CD4-positive, alpha-beta memory T cell (primary cell): Measurements from ENCODE around the gene SPANXA2. TPM values are rescaled to one million over a fixed set of nuclear protein-coding genes. Genes with fewer than 3 reads are reported as not detected.

Experiments
- polyA plus RNA-seq, 2 donors: library from polyadenylated mRNA; unstranded; fragments of 300-500 nt; fragmentation: Illumina TruSeq; gene quantifications; one replicate each; pipeline ENCODE4 v1.2.3, GENCODE V29; 2021
- total RNA-seq, 2 experiments: library from RNA; stranded (reverse); gene quantifications; one replicate each; pipeline ENCODE4 v1.2.3, GENCODE V29; 2021

Gene SPANXA2
- total and polyA plus RNA-seq, 4 experiments from 2014 or later, result not detected

Other genes with a start within 250 kb of the SPANXA2 start
- not detected for gene SPANXA1, start 5.0 kb upstream of the SPANXA2 start, total RNA-seq
- not detected for gene SPANXA1, start 5.0 kb upstream of the SPANXA2 start, polyA plus RNA-seq
- gene SPANXD, start 109.0 kb downstream of the SPANXA2 start, total RNA-seq, result not detected
- not detected for gene SPANXD, start 109.0 kb downstream of the SPANXA2 start, polyA plus RNA-seq
- not detected for gene MAGEC3, start 248.6 kb downstream of the SPANXA2 start, total RNA-seq
- gene MAGEC3, start 248.6 kb downstream of the SPANXA2 start, polyA plus RNA-seq, result not detected